Mucosa of gallbladder (tissue), 1 donor: ENCODE measurements around the gene CD74. TPM values are rescaled to one million over a fixed set of nuclear protein-coding genes. Genes with fewer than 3 reads are reported as not detected.

Experiments used
- DNase-seq: peaks from one replicate; pipeline ENCODE4 v3.0.0-alpha.2; 2020; ENCODE audit warnings: low spot score
- total RNA-seq: library from RNA; stranded (reverse); gene quantifications from one replicate; pipeline ENCODE4 v1.2.1, GENCODE V29; 2021
- donor health status: DM: no; HTN: no; CAD: no.

The CD74 gene
- total RNA-seq, 1 donor from 2014 or later, result 1,336 TPM

- no peak for DNase-seq
Observed at GRCh38 chr5:150397782-150398721, 14.7 kb downstream of the CD74 start.

DNA sequence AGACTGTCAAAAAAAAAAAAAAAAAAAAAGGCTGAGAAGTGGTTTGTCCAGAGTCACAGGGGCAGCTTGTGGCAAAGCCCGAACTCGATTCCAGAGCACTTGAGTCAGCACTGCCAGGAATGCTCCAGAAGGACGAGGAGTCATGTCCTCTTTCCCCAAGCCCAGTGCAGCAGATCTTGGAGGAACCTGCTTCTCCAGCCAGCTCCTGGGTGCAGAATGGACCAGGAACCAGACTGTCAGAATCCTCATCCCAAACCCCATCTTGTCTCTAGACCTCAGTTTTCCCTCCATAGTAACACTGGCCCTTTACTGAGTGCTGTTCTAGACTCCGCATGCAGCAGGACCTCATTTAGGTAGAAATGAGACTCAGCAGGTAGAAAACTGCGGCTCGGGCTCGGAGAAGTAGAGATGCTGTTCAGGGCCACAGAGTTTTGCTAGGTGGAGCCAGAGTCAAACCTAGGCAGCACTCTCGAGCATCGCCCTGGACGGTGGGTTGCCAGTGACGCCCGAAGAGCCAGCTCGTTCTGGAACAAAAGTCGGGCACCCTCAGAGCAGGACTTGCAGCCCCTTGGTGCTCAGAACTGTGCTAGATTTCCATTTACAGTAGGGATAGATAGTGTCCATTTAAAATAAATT is 15.4 kb downstream of the CD74 start:
- DNase-seq, result no peak

DNA sequence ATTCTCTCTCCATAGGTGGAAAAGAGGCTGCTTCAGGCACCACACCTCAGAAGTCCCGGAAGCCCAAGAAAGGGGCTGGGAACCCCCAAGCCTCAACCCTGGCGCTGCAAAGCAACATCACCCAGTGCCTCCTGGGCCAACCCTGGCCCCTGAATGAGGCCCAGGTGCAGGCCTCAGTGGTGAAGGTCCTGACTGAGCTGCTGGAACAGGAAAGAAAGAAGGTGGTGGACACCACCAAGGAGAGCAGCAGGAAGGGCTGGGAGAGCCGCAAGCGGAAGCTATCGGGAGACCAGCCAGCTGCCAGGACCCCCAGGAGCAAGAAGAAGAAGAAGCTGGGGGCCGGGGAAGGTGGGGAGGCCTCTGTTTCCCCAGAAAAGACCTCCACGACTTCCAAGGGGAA is 16.4 kb downstream of the CD74 start:
- DNase-seq, result no peak

DNA sequence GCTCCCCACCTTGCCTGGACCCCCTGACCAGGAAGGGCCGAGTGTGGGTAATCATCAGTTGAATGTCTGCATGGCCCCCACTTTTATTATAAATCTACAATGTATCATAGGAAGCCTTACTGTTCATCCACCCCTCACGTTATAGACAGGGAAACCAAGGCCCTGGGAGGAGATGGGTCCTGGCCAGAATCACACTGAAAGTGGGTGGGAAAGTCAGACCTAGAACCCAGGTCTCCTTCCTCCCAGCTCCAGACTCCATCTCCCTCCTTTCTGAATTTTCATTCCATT is 17.1 kb downstream of the CD74 start:
- no peak for DNase-seq

- DNase-seq, result no peak
Observed at GRCh38 chr5:150394912-150395687, 17.6 kb downstream of the CD74 start.

- no peak for DNase-seq
Observed at GRCh38 chr5:150394131-150394530, 18.6 kb downstream of the CD74 start.

GRCh38 chr5:150393096-150393645 is 19.5 kb downstream of the CD74 start:
- no peak for DNase-seq

DNA sequence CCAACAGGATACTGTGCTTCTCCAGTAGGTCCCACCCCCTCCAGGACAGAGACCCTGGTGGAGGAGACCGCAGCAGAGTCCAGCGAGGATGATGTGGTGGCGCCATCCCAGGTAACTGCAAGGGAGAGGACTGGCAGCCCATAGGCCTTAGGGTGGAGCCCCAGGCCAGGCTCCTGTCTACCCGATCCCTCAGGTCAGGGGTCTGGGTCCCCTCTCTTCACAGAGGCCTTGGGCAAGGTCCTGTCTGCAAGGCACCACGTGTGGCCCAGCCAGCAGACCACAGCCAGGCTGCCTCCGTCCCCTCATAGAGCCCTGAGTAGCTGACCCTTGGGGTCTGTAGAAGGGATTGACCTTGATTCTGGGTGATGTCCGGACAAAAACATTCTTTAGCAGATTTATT is 20.0 kb downstream of the CD74 start:
- no peak for DNase-seq

GRCh38 chr5:150391986-150392385 is 20.7 kb downstream of the CD74 start:
- no peak for DNase-seq

DNA sequence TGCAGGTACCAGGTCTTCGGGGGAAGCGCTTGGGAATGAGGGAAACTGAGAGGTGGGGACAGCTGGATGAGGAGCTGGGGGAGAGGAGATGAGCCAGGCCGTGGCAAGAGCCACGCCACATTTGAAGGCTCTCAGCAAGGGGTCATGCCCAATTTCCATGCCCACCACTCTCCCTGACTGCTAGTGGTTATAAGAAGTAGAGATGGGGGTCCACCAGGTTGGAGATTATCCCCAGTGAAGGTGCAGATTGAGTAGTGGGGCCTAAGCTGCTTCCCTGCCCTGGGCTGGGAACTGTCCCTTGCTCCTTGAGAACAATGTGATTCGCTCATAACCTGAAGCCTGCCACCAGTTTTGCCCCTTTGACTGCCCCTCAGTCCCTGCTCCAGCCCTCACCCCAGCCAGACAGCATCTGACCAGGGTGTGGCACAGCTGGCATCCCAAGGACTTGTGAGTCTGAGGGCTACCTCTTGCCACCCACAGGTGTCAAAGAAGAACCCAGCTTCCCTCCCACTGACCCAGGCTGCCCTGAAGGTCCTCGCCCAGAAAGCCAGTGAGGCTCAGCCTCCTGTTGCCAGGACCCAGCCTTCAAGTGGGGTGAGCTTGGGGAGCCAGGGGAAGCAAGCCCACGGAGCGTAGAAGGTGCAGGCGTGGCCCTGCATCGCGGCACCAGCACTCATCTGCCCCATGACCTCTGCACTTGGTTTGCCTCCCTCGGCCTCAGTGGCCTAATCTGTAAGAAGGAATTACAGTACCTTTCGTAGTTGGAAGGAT is 21.5 kb downstream of the CD74 start:
- DNase-seq, result no peak

- no peak for DNase-seq
Observed at GRCh38 chr5:150389531-150390266, 23.0 kb downstream of the CD74 start.

DNA sequence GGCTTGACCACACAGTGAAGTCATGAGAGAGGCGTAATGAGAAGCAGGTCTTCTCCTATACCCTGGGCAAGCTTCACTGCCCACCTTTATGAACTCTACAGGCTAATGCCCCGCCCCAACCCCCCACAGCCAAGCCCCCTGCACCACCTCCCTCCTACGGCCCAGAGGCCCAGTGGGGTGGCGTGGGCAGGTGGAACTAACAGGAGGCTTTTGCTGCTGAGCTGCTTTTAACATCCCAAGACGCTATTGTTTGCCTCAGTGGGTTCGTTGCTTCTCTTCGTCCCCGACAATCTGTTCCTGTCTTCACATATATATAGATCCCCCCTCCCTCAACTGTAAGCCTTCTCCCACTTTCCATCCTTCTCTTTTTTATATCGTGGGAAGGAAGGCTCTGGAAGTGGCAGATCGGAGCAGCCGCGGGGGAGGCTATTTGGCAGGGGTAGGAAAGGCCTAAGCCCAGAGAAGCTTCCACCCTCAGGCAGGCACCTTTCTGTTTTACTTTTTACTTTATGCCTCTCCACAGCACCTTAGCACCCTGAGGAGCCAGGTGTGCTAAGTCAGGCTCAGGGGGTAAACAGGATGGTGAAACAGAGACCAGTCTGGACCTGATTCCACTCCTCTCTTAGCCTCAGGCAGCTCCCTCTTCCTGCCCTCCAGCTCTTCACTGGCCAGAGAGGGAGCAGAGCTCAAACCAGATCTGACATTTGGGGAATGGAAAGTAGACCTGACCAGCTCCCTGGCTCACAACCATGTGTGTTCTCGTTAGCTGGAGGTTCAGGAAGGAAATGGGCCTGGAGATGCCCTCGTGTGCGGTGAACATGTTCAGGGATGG is 26.5 kb downstream of the CD74 start:
- no peak for DNase-seq

GRCh38 chr5:150384701-150385100 is 28.0 kb downstream of the CD74 start:
- DNase-seq, result no peak

DNA sequence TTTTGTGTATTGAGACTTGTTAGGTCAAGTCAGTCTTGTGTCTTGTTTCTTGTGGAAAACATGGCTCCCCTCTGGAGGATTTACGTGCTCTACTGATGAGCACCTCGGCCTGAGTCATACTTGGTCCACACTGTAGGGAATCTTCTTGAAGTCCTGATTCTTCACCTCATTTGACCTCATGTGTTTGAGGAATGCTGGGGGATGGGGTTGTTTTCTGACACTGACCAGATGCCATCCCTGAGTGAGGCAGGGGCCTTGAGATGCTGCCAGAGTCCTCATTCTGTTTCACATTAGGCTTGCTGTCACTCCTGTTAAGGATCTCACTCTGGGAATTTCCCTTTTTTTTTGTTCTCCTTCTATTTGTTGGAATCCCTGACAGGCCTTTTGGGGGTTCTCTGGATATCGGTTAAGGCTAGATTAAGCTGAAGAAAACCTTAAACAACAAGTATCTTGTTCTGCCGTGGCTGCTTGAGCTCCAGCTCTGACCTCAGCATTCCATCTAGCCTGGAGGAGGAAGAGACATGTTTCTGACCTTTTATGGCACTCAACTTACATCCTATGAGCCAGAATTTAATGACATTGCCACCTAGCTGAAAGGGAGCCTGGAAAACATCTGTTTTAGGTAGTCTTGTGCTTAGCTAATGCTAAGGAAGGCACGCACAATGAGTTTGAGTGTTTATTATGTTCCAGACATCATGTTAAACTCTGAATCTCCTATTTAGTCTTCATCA is 34.6 kb downstream of the CD74 start:
- DNase-seq, result no peak

GRCh38 chr5:150376799-150377771 is 35.6 kb downstream of the CD74 start:
- DNase-seq, result no peak

DNA sequence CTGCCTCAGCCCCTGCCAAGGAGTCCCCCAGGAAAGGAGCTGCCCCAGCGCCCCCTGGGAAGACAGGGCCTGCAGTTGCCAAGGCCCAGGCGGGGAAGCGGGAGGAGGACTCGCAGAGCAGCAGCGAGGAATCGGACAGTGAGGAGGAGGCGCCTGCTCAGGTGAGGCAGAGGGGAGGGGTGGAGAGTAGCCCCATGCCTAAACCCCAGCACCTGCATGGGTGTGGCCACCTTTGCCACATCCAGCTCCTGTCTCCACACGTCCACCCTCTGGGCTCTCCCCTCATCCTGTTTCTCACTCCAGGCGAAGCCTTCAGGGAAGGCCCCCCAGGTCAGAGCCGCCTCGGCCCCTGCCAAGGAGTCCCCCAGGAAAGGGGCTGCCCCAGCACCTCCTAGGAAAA is 38.1 kb downstream of the CD74 start:
- DNase-seq, result no peak

- DNase-seq, result no peak
Observed at GRCh38 chr5:150372639-150373038, 40.1 kb downstream of the CD74 start.

DNA sequence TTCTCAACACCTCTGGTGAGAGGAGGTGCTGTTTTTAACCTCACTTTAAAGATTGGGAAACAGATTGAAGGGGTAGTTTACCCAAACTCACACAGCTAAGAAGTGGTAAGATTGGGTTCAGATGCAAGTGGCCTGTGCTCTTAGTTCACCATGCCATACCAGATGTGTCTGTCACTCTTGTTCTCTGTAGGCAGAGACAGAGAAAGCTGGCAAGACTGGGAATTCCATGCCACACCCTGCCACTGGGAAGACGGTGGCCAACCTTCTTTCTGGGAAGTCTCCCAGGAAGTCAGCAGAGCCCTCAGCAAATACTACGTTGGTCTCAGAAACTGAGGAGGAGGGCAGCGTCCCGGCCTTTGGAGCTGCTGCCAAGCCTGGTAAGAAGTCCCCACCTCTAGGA is 44.2 kb downstream of the CD74 start:
- DNase-seq, result no peak
